CD4-positive, alpha-beta T cell treated with Interferon alpha-2 for 1 hour (primary cell): ENCODE measurements around the gene ADAMTSL1.

Experiments
- DNase-seq, 2 donors: peaks; one replicate each; pipeline ENCODE4 v3.0.0-alpha.2; 2020 to 2022

Gene ADAMTSL1

GRCh38 chr9:18472435-18472834 is 1.5 kb upstream of the ADAMTSL1 start:
- no peak for DNase-seq

GRCh38 chr9:18472841-18473251 is 1.1 kb upstream of the ADAMTSL1 start:
- DNase-seq = no peak

DNA sequence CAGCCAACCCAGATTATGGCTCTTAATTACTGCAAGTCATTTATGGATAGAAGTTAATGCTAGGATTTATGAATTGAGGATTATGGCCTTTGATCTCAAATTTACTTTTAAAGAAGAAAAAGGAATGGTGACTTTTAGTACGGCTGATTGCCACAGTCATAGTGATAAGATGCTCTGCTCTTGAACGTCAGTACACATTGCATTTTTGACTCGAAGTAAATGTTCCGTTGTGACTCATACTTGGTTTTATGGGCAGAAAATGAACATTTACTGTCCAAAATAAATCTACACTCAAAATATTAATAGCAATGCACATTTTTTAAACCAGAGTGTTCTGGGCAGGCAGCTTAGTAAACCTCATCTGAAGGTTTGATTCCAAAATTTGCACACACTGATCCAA is 830 bp downstream of the ADAMTSL1 start:
- DNase-seq = no peak

GRCh38 chr9:18477121-18477660 is 3.2 kb downstream of the ADAMTSL1 start:
- no peak for DNase-seq

DNA sequence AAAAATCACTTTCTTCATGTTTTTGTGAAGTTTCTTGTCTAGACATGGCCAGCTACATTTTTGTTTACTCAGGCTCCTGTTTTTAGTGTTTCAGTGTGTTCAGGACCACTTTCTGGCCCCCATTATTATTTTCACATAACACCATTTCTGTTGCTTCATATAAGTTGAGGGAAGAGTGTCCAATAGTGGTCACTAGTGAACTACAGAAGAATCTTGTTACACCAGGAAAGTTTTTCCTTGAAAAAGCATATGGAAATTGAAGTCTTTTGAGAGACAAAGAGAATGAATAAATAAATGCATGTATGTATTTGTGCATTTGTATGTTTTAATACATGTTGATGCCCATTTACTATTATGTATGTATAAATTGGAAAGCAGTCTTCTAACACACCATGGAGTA is 3.8 kb downstream of the ADAMTSL1 start:
- DNase-seq = no peak

GRCh38 chr9:18478501-18479361 is 4.8 kb downstream of the ADAMTSL1 start:
- no peak for DNase-seq

GRCh38 chr9:18479405-18479804 is 5.5 kb downstream of the ADAMTSL1 start:
- DNase-seq = no peak

DNA sequence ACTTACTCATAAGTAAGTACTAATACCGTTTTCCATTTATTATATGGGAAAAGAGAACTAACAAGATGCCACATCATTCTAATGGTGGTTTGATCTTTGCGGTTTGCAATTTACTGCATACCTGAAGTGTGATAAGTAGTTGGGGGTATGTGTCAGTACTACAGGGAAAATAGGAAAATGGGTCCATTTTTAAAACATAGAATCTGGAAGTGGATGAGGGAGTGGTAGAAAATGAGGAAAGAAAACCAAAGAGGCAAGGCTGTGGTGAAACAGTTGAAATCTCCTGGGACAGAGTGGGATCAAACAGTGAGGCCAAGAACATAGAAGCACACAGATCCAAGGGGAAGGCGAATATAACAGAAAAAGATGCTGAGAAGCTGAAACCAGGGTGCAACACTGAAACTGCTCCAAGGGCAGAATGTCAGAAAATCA is 6.7 kb downstream of the ADAMTSL1 start:
- DNase-seq = no peak

DNA sequence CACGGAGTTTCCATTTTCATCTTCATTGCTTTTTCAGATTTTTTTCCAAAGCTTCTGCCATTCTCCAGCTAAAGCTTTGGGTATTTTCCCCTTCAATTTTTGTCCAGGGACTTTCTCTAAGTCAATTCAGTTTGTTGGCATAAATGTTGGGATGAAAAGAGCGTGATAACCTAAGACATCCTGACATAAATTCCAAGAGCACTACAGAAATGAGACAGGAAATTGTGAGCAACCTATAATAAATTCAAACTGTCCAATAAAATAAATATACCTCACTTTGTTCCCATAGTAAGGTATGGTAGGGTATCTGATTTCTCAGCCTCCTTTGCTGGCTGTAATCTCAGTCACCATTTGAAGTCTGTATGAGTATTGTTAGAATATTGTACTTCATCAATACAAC is 8.4 kb downstream of the ADAMTSL1 start:
- no peak for DNase-seq

DNA sequence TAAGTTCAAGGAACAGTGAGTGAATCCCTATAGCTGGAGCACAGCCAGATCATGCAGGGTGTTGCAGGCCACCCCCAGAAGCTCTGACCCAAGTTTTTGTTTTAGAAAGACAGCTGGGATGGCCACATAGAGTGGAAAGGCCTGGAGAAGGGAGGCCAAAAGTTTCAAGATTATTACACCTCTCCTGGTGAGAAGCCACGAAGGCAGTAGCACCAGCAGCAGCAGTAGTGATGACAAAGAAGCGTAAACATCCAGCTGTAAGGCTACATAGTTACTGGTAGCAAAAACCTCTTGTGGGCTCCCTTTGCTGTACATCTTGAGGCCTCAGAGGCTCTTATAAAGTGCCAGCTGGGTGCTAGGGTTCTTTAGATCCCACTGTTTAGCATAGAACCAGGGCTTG is 11.8 kb downstream of the ADAMTSL1 start:
- no peak for DNase-seq

- DNase-seq = no peak
These were observed 13.7 kb downstream of the ADAMTSL1 start for GRCh38 chr9:18487611-18488010.

GRCh38 chr9:18488886-18489285 is 14.9 kb downstream of the ADAMTSL1 start:
- DNase-seq = no peak

- DNase-seq = no peak
These were observed 15.9 kb downstream of the ADAMTSL1 start for GRCh38 chr9:18489861-18490260.

GRCh38 chr9:18490641-18491370 is 16.9 kb downstream of the ADAMTSL1 start:
- DNase-seq = no peak

GRCh38 chr9:18492612-18493011 is 18.7 kb downstream of the ADAMTSL1 start:
- no peak for DNase-seq

DNA sequence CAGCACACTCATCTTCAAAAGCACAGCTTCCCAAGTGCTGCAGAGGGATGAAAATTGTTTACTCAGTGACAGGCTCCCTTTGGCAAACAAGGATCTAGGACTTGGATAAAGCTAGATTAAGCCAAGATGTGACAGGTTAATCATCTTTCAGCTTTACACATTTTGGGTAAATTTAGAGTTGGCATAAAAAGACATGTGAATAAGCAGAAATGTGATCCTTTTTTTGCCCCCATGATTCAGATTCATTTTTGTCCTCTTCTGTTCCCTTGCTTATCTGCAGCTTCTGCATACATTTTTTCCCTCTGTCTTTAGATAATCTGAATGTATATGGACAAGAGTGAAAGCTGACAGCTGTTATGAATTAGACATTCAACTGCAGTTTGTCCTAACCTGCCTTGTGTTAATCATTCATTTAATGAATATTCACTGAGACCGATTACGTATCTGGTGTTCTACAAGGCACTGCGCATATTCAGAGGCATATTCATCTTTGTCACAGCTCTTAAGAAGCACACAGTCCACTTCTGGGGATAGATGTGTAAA is 19.6 kb downstream of the ADAMTSL1 start:
- no peak for DNase-seq

DNA sequence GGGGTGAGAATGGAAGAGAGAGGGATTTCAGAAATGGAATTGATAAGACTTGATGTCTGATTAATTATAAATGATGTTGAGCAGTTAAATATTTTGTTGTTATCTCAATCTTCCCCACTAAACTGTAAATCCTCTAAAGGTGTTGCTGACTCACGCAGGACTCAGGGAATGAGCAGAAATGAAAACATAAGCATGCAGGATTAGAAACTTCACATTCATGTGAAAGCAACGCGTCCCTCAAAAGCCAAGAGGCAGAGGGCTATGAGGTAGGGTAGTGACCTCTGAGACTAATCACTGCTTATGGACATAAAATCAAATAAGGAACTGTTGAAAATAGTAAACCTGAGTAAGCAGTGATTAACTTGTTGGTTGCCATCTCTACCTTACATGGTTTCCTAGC is 21.1 kb downstream of the ADAMTSL1 start:
- DNase-seq = no peak

DNA sequence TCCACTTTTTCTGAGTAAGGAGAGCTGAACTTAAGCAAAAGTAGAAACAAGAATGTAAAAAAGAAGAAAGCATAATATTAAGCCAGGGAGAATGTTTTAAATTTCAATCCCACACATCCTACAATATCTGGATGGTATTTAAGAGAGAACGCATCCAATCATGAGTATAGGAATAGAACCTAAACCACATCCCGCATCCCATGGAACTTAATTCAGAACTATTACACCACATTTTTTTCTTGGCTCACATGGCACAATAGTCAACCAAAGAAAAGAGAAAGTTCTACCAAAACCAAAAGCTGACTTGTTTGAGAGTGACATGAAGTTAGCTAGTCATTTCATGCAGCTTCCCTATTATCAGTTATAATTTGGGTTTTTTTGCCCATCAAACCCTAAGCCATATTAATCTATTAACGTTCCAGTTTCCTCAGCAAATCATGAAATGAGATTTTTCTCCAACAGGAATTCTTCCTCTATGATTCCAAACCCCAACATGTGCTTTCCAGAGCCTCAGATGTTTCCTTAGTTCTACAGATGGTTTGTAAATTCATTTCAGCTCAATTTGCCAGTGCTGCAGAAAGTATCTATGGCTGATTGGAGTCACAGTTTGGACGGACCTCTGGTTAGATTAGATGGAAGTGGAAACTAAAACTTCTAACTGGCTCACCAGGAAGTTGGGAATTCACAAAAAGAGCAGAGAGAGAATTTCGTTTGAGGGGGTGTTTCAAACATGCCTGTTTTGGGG is 22.5 kb downstream of the ADAMTSL1 start:
- DNase-seq = no peak

- DNase-seq = no peak
These were observed 25.1 kb downstream of the ADAMTSL1 start for GRCh38 chr9:18499062-18499461.

GRCh38 chr9:18499980-18500379 is 26.0 kb downstream of the ADAMTSL1 start:
- DNase-seq = no peak

- no peak for DNase-seq
These were observed 26.5 kb downstream of the ADAMTSL1 start for GRCh38 chr9:18500451-18500850.

GRCh38 chr9:18501949-18502348 is 28.0 kb downstream of the ADAMTSL1 start:
- DNase-seq = no peak

- no peak for DNase-seq
These were observed 28.6 kb downstream of the ADAMTSL1 start for GRCh38 chr9:18502546-18502945.
